ENCODE data around the gene DLGAP5.

DLGAP5 gene

GRCh38 chr14:55098561-55098898 is 92.9 kb downstream of the DLGAP5 start:
- TF ChIP-seq CTCF (IDR thresholded peaks at IDR 0.05; ENCODE audit: control insufficient read depth, extremely low read depth, insufficient read depth): no peak
- DNase-seq (ENCODE audit: low read depth): no peak
- H3K4me3 ChIP-seq (ENCODE audit: low read depth, low read length): no peak overlapping the region
